Measurements from ENCODE around the gene CMSS1. TPM values are rescaled to one million over a fixed set of nuclear protein-coding genes. Genes with fewer than 3 reads are reported as not detected.
A peak's percentile ranks its signal among the peaks of the same experiment; 100 is the strongest.

The CMSS1 gene
- total RNA-seq, 1 donor: 8.6 TPM

DNA sequence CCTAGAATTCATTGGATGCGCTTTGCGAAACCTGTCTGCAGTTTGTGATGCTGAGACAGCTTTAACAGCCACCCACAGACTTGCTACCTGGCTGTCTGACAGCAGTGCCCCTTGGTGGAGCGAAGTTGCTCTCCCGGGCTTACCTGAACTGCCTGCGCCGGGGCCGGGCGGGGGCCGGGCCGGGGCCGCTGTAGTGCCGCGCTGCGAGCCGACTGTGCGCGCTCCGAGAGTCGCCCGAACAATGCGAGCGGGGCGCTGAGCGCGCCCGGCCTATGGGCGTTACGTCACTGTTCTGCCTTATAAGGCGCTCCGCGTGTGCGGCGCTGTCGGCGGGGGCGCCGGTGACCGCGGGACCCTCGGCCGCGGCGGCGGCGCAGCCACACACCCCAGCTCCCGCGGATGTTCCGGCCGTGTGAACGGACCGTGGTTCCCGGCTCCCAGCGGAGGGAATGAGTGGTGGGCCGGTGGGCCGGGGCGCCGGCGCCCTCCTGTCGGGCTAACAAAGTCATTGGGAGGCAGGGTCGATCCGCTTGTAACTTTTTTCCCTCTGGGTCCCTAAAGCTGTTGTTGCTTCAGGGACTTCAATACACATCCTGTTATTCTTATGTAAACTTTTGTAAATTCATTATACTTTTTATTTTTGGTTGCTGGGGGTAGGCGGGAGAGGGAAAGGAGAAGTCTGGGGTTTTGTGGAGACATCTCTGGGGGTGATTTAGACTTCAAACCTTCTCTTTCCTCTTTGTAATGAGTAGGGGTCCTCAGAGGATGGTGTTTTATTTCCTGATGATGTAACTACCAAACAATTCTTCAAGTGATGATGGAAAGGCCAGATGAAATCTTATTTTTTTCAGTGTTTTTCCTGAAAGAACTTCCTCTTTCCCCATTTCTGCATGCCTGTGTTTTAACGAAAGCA lies 58.5 kb downstream of the CMSS1 start:
- DNase-seq (ENCODE audit: low read depth): peak; percentile 83
- peak overlapping the region; percentile 96 for H3K4me3 ChIP-seq (ENCODE audit: low read depth, low read length)
- TF ChIP-seq, protein P1, sequence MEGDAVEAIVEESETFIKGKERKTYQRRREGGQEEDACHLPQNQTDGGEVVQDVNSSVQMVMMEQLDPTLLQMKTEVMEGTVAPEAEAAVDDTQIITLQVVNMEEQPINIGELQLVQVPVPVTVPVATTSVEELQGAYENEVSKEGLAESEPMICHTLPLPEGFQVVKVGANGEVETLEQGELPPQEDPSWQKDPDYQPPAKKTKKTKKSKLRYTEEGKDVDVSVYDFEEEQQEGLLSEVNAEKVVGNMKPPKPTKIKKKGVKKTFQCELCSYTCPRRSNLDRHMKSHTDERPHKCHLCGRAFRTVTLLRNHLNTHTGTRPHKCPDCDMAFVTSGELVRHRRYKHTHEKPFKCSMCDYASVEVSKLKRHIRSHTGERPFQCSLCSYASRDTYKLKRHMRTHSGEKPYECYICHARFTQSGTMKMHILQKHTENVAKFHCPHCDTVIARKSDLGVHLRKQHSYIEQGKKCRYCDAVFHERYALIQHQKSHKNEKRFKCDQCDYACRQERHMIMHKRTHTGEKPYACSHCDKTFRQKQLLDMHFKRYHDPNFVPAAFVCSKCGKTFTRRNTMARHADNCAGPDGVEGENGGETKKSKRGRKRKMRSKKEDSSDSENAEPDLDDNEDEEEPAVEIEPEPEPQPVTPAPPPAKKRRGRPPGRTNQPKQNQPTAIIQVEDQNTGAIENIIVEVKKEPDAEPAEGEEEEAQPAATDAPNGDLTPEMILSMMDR (IDR thresholded peaks at IDR 0.05; ENCODE audit: insufficient read depth, low read depth, low read length): no peak

DNA sequence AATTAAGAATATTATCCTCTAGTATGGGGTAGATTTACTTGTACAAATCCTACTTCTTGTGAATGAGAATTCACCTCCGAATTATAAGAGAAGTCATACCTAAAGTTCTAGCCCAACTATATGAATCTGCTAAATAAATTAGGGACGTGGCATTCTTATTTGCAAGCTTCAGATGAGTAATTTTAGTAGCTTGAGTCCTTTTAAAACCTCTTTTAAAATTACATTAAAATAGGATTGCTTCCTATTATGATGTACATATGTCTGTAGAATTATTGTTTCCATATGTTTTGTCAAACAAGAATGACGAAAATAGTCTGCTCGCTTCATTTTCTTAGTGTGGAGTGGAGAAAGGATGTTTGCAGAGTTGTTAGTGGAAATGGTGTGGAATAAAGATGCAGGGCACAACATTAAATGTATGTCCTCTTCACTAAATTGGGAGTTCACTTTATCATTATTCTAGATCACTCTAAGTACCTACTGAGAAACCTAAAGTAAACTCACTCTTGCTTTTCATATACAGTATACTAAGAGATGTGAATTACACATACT lies 59.4 kb downstream of the CMSS1 start:
- no peak for DNase-seq (ENCODE audit: low read depth)
- peak overlapping the region; percentile 96 for H3K4me3 ChIP-seq (ENCODE audit: low read depth, low read length)
- TF ChIP-seq, protein P1 (IDR thresholded peaks at IDR 0.05; ENCODE audit: insufficient read depth, low read depth, low read length): no peak

DNA sequence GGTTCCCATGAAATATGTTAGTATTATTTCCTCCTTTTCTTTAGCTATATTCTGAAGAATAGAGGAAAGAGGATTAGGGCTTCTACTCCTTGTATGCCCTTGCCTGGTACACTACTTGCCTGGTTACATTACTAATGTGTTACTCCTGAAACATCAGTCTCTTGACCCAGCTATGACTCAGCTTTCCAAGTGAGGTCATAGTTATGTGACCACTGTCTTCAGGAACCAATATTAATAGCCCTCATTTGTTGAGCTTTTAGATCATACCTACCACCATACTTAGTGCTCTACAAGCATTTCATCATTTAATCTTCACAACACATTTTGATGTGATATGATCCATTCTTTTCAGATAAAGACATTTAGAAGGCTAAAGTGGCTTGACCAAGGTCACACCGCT lies 60.3 kb downstream of the CMSS1 start:
- no peak overlapping the region for H3K4me3 ChIP-seq (ENCODE audit: low read depth, low read length)
- TF ChIP-seq, protein P1 (IDR thresholded peaks at IDR 0.05; ENCODE audit: insufficient read depth, low read depth, low read length): no peak
- DNase-seq (ENCODE audit: low read depth): peak; percentile 69

DNA sequence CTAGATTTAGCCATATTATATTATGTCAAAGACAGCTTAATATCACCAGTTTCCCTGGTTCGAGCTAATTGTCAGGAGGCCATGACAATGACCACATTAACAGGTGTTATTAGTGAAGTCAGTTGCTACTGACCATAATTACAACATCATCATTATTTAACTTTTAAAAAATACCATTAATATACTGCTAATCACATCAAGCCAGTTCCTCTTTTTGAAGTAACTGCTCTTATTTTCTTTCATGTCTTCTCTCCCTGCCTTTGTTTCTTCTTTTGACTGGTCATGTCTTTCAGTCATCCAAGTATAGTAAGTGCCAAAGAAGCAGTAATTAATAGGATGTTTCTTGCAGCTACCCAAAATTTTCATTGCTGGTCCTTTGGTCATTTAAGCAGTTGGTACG lies 61.6 kb downstream of the CMSS1 start:
- no peak for DNase-seq (ENCODE audit: low read depth)
- TF ChIP-seq, protein P1 (IDR thresholded peaks at IDR 0.05; ENCODE audit: insufficient read depth, low read depth, low read length): no peak

DNA sequence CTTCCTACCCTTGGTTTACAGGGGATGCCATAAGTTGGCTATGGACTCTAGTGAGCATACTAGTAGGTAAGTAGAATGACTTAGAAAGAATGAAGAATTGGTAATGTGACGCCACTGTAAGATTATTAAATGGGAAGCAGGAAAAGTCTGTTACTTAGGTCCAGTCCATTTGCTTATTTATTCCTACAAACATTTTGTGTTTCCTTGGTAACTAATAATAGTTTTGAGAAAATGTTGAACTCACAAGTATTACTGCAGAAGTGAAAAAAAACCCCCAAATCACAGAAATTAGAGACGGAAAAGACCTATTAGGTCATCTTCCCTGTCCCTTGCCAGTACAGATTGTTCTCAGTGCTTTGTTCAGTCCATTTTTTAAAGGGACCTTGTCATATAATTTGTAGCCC lies 63.5 kb downstream of the CMSS1 start:
- H3K4me3 ChIP-seq (ENCODE audit: low read depth, low read length): no peak overlapping the region
- no peak for DNase-seq (ENCODE audit: low read depth)
- TF ChIP-seq, protein P1 (IDR thresholded peaks at IDR 0.05; ENCODE audit: insufficient read depth, low read depth, low read length): no peak

More for the DNA sequence above, 61.6 kb downstream of the CMSS1 start:
- no peak overlapping the region for H3K4me3 ChIP-seq (ENCODE audit: low read depth, low read length)

DNA sequence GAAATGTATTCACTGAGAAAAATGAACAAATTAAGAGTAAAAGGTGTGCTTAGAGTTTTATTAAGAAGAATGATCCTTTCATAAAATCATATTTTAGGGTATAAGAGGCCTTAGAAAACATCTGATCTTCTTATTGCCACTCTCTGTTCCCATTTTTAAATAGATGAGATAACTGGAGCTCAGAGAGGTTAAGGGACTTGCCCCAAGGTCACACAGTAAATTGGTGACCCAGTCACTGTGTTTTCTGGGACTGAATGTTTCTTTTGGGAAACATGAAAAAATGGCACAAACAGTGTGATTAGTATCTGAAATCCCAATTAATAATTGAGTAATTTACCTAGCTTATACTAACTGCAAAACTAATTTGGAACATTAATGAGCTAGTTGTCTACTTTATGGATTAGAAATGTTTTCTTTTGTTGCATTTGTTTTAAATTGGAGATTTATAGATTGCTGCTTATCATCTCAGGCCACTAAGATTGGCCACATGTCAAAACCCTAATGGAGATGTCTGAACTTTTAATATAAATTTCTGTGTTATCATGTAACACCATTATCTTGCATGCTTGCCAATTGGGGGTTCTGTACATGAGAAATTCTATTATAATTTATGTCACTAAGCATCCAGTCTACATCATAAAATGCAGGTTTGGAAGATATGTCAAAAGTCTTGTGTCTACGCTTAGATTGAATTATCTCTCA lies 64.9 kb downstream of the CMSS1 start:
- no peak for DNase-seq (ENCODE audit: low read depth)
- TF ChIP-seq, protein P1 (IDR thresholded peaks at IDR 0.05; ENCODE audit: insufficient read depth, low read depth, low read length): no peak
- H3K4me3 ChIP-seq (ENCODE audit: low read depth, low read length): no peak overlapping the region

Data from fibroblast of villous mesenchyme (primary cell).